MCF 10A (cell line): ENCODE results near the gene FGF18. TPM values are rescaled to one million over a fixed set of nuclear protein-coding genes. Genes with fewer than 3 reads are reported as not detected.

ENCODE experiments used
- BruUV-seq: library from RNA; stranded (reverse); fragments of 400-500 nt; replicated peaks from 2 replicates; lab custom pipeline; 2021; lab: Mats Ljungman, UMichigan
- CTCF ChIA-PET: fragments of 300-600 bp; sonication (Branson Sonifier 250); formaldehyde crosslinking; extraction: SDS; loops from one replicate; lab custom pipeline; 2021; ENCODE audit warnings: antibody characterized with exemption, inconsistent platforms; lab: Yijun Ruan, JAX
- POLR2A ChIA-PET: fragments of 300-600, 350-650 bp; sonication (Branson Sonifier 250); formaldehyde crosslinking; extraction: SDS; loops from one replicate; lab custom pipeline; 2020; ENCODE audit warnings: antibody characterized with exemption, inconsistent platforms; lab: Yijun Ruan, JAX
- DNase-seq: peaks from one replicate; pipeline ENCODE4 v3.0.0-alpha.2; 2018; ENCODE audit not compliant: unreplicated experiment
- H3K27ac Mint-ChIP-seq: one replicate; pipeline ENCODE4 v1.8.0; 2022; ENCODE audit warnings: mild to moderate bottlenecking, low read depth, mixed read lengths; ENCODE audit not compliant: unreplicated experiment
- H3K27me3 Mint-ChIP-seq: one replicate; pipeline ENCODE4 v1.8.0; 2022; ENCODE audit warnings: mixed read lengths; ENCODE audit not compliant: insufficient read depth, unreplicated experiment
- H3K36me3 Mint-ChIP-seq: one replicate; pipeline ENCODE4 v1.8.0; 2022; ENCODE audit warnings: mild to moderate bottlenecking, moderate library complexity, mixed read lengths; ENCODE audit not compliant: insufficient read depth, unreplicated experiment
- H3K4me1 Mint-ChIP-seq: one replicate; pipeline ENCODE4 v1.8.0; 2022; ENCODE audit warnings: mixed read lengths; ENCODE audit not compliant: insufficient read depth, unreplicated experiment
- H3K4me3 Mint-ChIP-seq: one replicate; pipeline ENCODE4 v1.8.0; 2022; ENCODE audit warnings: mild to moderate bottlenecking, moderate library complexity, mixed read lengths; ENCODE audit not compliant: unreplicated experiment
- H3K9me3 Mint-ChIP-seq: one replicate; pipeline ENCODE4 v1.8.0; 2022; ENCODE audit warnings: mixed read lengths; ENCODE audit not compliant: unreplicated experiment
- intact Hi-C: fragments of 100-400 bp; cut with micrococcal nuclease; formaldehyde crosslinking; loops from 2 replicates; pipeline ENCODE4 v1.14.1; 2022
- total RNA-seq: library from RNA; stranded (reverse); gene quantifications from 2 replicates; pipeline ENCODE4 v1.2.3, GENCODE V29; 2022
- TF ChIP-seq, protein P1 (sequence below): fragments of 200-600 bp; IDR thresholded peaks from one replicate; pipeline ENCODE4 v1.8.0; 2022; ENCODE audit warnings: antibody characterized with exemption, mild to moderate bottlenecking; ENCODE audit not compliant: unreplicated experiment

FGF18 gene
- total RNA-seq, 1 experiment from 2014 or later, result not detected

DNA sequence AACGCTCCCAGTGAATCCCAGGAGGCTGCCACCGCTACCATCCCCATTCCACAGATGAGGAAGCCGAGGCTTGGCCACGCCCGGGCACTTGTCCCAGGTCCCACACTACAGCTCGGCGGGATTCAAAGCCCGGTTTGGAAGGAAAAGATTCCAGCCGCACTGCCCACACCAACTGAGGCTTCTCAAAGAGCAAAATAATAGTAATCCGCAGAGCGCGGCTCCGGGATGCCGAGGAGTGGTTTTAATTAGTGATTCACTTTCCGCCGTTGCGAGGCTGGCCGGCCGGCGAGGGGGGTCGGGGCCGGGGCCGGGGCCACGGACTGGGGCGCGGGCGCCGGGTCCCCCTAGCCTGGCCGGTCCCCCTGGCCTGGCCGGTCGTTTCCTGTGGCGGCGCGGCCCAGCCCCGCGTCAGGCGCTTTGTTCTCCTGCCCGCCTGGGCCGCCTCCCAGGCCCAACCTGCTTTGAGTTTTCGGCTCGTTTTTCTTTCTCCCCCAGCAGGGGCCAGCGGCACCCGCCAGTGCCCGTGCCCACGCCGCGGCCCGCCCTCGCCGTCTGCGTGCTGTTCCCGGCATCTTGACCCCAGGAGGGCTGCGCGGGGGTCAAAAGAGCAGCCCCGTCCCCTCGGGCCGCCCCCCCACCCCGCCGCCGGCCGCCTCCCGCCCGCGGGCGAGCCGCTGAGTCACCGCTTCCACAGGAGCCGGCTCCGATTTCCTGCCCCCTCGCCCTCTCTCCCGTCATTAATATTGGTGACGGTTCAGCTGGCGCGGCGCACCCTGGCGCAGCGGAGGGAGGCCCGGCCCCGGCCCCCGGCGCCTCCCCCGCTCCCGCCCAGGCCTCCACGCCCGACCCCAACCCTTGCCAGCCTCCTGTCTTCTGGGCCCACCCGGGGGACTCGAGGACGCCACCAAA lies 31.2 kb downstream of the FGF18 start:
- H3K27me3 Mint-ChIP-seq, result no peaks in the 10 kb centered on the region
- ChIA-PET POLR2A (no interaction called here), CTCF (interaction anchor here (0.5 to 1.5 kb wide), 3 partner anchors 33 to 456 kb away, joined by 3 to 6 read pairs (median 5); no protein-coding TSS in a partner anchor)
- no TSS peak for BruUV-seq
- no peaks in the 10 kb centered on the region for H3K9me3 Mint-ChIP-seq
- peak; percentile 75 for DNase-seq
- no peaks in the 10 kb centered on the region for H3K4me1 Mint-ChIP-seq
- H3K27ac Mint-ChIP-seq, result no peak overlapping the region
- intact Hi-C loops, result no loop called here
- H3K36me3 Mint-ChIP-seq, result no peaks in the 10 kb centered on the region
- TF ChIP-seq, protein P1, sequence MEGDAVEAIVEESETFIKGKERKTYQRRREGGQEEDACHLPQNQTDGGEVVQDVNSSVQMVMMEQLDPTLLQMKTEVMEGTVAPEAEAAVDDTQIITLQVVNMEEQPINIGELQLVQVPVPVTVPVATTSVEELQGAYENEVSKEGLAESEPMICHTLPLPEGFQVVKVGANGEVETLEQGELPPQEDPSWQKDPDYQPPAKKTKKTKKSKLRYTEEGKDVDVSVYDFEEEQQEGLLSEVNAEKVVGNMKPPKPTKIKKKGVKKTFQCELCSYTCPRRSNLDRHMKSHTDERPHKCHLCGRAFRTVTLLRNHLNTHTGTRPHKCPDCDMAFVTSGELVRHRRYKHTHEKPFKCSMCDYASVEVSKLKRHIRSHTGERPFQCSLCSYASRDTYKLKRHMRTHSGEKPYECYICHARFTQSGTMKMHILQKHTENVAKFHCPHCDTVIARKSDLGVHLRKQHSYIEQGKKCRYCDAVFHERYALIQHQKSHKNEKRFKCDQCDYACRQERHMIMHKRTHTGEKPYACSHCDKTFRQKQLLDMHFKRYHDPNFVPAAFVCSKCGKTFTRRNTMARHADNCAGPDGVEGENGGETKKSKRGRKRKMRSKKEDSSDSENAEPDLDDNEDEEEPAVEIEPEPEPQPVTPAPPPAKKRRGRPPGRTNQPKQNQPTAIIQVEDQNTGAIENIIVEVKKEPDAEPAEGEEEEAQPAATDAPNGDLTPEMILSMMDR, result no peak
- H3K4me3 Mint-ChIP-seq, result peak overlapping the region; percentile 66

DNA sequence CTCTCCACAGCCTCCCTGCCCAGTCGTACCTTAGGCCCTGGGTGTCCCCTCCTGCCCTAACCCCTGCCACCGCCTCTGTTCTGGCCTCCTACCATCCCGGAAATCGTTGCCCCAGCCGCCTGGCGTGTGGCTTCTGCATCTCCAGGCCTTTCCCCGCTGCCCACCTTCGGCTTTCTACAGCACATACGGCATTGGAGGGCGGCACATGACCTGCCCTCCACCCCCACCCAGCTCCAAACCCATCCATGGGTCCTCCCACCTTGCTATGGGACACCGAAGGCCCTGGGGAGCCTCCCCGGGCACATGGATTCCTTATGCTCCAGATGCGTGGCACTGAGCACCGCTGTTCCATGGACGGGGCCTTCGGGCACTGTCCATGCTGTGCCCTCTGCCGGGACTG lies 32.0 kb downstream of the FGF18 start:
- ChIA-PET CTCF (interaction anchor here (1.1 kb wide), 1 partner anchor 33 kb away, joined by 6 read pairs; no protein-coding TSS in a partner anchor), POLR2A (no interaction called here)
- Mint-ChIP-seq H3K27ac (no peak overlapping the region), H3K4me3 (peak overlapping the region; percentile 66), H3K4me1 (no peaks in the 10 kb centered on the region), H3K9me3 (no peaks in the 10 kb centered on the region), H3K27me3 (no peaks in the 10 kb centered on the region), H3K36me3 (no peaks in the 10 kb centered on the region)
- BruUV-seq, result no TSS peak
- DNase-seq, result no peak
- intact Hi-C loops, result no loop called here
- TF ChIP-seq, protein P1, result no peak

DNA sequence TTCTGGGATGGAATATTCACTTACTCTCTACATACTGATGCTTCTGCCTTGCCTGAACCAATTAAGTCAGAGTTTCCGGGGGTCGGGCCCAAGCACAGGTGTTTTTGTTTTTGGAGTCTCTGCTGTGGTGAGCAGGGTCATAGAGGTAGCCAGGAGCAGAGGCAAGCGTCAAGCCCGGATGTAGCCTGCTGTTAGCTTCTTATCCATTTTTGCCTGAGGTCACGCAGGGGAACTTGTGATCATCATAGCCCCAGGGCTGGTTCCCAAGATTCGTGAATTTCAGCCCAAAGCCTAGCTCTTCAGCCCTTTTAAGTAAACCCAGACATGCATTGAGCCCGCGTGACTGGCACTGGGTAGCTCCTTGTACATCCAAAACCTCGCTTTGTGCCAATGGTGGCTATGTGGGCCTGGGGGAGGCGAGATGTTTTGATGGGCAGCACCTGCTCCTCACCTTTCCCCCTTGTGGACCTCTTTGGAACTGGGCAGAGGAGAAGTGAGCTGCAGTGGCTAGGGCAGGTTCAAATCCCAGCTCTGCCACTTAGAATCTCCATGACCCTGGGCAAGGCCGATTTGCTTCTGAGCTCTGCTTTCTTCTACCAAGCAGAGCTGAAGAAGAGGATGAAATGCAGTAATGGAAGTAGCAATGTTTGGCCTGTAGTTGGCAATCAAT lies 33.7 kb downstream of the FGF18 start:
- Mint-ChIP-seq H3K36me3 (no peaks in the 10 kb centered on the region), H3K27me3 (no peaks in the 10 kb centered on the region), H3K4me1 (no peaks in the 10 kb centered on the region), H3K9me3 (no peaks in the 10 kb centered on the region), H3K27ac (no peak overlapping the region), H3K4me3 (no peak overlapping the region)
- BruUV-seq, result no TSS peak
- POLR2A ChIA-PET, result interaction anchor here (0.8 to 1.0 kb wide), 2 partner anchors 11 to 17 kb away, joined by 3 to 5 read pairs; no protein-coding TSS in a partner anchor
- CTCF ChIA-PET, result interaction anchor here (0.7 to 1.2 kb wide), 4 partner anchors 9 to 32 kb away, joined by 3 read pairs; no protein-coding TSS in a partner anchor
- intact Hi-C loops, result no loop called here
- TF ChIP-seq, protein P1, result no peak
- DNase-seq, result no peak

DNA sequence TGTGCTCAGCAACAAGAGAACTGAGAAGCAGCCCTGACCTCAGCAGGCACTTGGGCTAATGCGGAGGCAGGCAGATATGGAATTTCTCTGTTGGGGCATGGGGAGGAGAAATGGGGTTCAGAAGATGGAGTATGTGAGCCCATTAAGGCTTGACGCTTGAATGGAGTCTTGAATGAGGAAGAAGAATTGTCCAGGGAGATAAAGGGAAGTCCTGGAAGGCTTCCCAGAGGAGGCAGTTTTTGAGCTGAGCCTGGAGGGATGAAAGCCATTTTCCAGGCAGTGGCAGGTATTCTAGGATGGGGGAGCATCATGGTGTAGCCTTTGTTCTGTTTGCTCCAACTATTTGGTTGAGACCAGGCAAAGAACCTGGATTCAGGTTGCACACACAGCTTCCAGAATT lies 34.5 kb downstream of the FGF18 start:
- Mint-ChIP-seq H3K36me3 (no peaks in the 10 kb centered on the region), H3K4me3 (no peak overlapping the region), H3K4me1 (no peaks in the 10 kb centered on the region), H3K9me3 (no peaks in the 10 kb centered on the region), H3K27ac (no peak overlapping the region), H3K27me3 (peaks cover 4% of the 10 kb centered on the region)
- intact Hi-C loops, result no loop called here
- ChIA-PET POLR2A (interaction anchor here (1.0 kb wide), 1 partner anchor 10 kb away, joined by 5 read pairs; no protein-coding TSS in a partner anchor), CTCF (interaction anchor here (0.6 to 1.2 kb wide), 4 partner anchors 21 to 654 kb away, joined by 3 read pairs; no protein-coding TSS in a partner anchor)
- TF ChIP-seq, protein P1, result no peak
- BruUV-seq, result no TSS peak
- DNase-seq, result no peak
